GM18519 (cell line): ENCODE measurements around the gene KHNYN.
"Not testable (repeated sequence)": the region's sequence is repeated elsewhere in the genome, so short reads cannot be mapped to it uniquely, and the experiment has no call there.

Experiments
- ATAC-seq: cut with Tn5 transposase; IDR thresholded peaks from one replicate; pipeline ENCODE4 v1.9.1; 2021; ENCODE audit warnings: mild to moderate bottlenecking, moderate library complexity; ENCODE audit not compliant: unreplicated experiment, low FRiP score

KHNYN gene

GRCh38 chr14:24463884-24464785, 34.4 kb downstream of the KHNYN start:
- ATAC-seq = no peak

DNA sequence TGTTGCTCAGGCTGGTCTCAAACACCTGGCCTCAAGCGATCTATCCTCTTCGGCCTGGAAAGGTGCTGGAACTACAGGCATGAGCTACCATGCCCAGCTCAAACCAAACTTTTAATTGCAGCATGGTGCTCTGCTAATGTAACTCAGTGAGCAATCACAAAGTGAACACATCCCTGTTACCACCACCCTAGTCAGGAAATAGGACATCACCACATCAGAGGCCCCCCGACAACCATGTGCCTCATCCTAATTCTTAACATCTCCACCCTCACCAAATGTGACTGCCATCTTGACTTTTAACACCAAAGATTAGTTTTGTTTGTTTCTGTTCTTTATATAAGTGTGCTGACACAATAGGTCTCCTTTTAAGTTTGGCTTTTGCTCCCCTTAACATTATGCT, 35.6 kb downstream of the KHNYN start:
- ATAC-seq = no peak

DNA sequence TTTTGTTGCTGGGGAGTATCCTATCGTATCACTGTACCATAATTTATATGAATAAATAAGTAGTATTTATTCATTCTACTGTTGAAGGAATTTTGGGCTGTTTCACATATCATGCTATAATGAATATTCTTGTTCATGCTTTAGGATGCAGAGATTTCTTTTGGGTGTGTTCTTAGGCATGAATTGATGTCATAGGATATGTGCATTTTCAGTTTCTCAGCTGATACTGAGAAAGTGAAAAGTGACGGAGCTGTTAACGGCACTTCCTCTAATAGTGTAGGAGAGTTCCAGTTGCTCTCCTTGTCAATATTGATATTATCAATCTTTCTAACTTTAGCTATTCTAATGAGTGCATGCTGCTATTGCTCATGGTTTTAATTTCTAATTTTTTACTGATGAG, 36.1 kb downstream of the KHNYN start:
- ATAC-seq = no peak

DNA sequence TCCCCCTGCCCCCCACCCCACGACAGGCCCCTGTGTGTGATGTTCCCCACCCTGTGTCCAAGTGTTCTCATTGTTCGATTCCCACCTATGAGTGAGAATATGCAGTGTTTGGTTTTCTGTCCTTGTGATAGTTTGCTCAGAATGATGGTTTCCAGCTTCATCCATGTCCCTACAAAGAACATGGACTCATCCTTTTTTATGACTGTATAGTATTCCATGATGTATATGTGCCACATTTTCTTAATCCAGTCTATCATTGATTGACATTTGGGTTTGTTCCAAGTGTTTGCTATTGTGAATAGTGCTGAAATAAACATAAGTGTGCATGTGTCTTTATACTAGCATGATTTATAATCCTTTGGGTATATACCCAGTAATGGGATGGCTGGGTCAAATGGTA, 40.7 kb downstream of the KHNYN start:
- not testable (repeated sequence) for ATAC-seq

GRCh38 chr14:24473211-24473610, 43.5 kb downstream of the KHNYN start:
- ATAC-seq = no peak

DNA sequence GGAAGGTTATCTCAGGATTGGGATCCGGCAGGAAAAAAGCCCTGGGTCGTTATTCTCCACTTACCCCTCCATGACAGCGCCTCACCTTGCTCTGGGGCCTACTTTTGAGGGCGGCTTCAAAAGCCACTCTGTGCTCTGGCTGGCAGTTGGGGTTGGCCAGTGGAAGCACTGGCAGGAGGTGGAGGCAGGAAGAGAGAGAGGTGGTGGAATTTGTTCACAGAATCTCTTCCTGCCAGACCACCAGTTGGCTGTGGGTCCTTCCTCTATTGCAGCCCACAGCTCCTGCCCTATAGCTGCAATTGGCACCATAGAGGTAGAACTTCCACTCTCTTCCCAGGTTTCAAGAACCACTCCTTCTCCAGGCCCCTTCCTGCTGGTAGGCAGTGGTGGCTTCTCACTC, 45.5 kb downstream of the KHNYN start:
- ATAC-seq = no peak

GRCh38 chr14:24479999-24480398, 50.2 kb downstream of the KHNYN start:
- not testable (repeated sequence) for ATAC-seq

DNA sequence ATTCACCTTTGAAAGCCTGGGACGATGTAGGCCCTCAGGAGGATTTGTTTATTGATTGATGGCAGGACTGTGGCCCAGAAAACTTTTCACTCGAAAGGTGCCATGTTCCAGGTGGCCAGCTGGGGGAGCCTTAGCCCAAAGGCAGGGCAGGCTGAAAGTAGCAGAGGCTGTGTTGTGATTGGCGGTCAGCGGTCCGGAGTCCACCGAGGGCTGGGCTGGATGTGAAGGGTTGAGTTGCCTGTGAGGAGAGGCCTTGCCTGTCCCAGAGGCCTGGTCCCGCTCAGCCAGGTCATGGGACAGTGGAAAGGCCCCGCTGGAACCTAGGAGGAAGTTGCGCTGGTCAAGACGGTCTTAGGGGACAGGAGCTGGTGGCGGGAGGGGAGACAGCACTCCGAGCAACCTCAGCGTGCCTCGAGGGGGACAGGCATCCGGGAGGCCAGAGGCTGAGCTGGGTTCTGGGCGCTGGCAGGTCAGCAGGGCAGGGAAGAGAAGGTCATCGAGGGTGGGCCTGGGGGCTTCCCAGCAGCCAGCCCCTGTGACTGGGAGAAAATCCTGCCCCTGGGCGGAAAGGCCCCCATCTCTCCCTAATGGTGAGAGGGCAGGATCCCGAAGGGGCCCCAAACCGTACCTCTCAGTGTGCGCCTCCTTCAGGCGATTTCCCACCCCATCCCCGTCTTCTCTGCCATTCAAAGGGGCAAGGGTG, 52.0 kb downstream of the KHNYN start:
- peak; percentile 82 for ATAC-seq

DNA sequence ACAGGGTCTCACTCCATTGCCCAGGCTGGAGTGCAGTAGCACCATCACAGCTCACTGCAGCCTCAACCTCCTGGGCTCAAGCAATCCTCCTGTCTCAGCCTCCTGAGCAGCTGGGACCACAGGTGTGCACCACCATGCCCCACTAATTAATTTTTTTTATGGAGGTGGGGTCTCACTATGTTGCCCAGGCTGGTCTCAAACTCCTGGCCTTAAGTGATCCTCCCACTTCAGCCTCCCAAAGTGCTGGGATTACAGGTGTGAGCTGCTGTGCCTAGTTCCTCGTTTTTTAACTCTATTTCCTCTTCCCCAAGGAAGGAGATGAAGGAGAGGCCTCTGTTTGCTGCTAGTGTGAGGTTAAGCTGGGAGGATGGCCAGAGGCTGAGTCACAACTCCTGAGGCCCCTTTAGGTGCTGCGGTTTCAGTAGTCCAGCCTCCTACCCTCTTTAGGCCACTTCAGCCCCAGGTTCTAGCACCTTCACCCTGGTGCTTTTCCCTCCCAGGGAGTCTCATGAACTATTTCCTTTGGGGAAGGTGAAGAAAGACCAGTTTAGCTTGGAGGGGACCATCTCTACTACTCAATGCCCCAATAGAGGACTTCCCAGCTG, 53.0 kb downstream of the KHNYN start:
- not testable (repeated sequence) for ATAC-seq

- ATAC-seq = no peak
These were observed 54.0 kb downstream of the KHNYN start for GRCh38 chr14:24483604-24484252.
